HepG2 (cell line): Measurements from ENCODE around the gene CDT1. TPM values are rescaled to one million over a fixed set of nuclear protein-coding genes. Genes with fewer than 3 reads are reported as not detected.

ENCODE experiments used
- BCL3 ChIP-seq: sonication (generic); formaldehyde crosslinking; IDR thresholded peaks from 2 replicates; pipeline ENCODE4 v1.5.1; 2020; ENCODE audit warnings: mild to moderate bottlenecking, missing genetic modification reagents, moderate library complexity
- CCDC6 ChIP-seq: sonication (generic); formaldehyde crosslinking; IDR thresholded peaks from 2 replicates; pipeline ENCODE4 v1.8.1; 2022; ENCODE audit warnings: mild to moderate bottlenecking, missing genetic modification reagents, moderate library complexity
- DMTF1 ChIP-seq: sonication (generic); formaldehyde crosslinking; IDR thresholded peaks from 2 replicates; pipeline ENCODE4 v1.4.0; 2020; ENCODE audit warnings: mild to moderate bottlenecking, missing genetic modification reagents
- FOXO4 ChIP-seq: sonication (generic); formaldehyde crosslinking; conservative IDR thresholded peaks from 2 replicates; pipeline ENCODE4 v1.8.1; 2023; ENCODE audit warnings: missing genetic modification reagents
- HMGXB4 ChIP-seq, 2 experiments: sonication (generic) in 1 of 2; formaldehyde crosslinking in 1 of 2; IDR thresholded peaks; 2 replicates each; pipeline versions ENCODE4 v1.4.0 to v1.6.1; 2018 to 2020; ENCODE audit warnings: missing genetic modification reagents in 2 of 2, borderline replicate concordance in 1 of 2, low read depth in 1 of 2, mild to moderate bottlenecking in 1 of 2, missing biosample characterization in 1 of 2
- MAX ChIP-seq: IDR thresholded peaks from 2 replicates; pipeline ENCODE4 v1.6.1; 2012; ENCODE audit warnings: inconsistent platforms
- PPARG ChIP-seq: conservative IDR thresholded peaks from 2 replicates; pipeline ENCODE4 v1.6.1; 2016; ENCODE audit warnings: missing biosample characterization, missing genetic modification reagents
- RXRB ChIP-seq: IDR thresholded peaks from 2 replicates; pipeline ENCODE4 v1.6.1; 2016; ENCODE audit warnings: borderline replicate concordance, missing genetic modification reagents, missing compliant biosample characterization
- TFAP4 ChIP-seq: sonication (generic); IDR thresholded peaks from 2 replicates; pipeline ENCODE4 v1.6.1; 2016; ENCODE audit warnings: low read depth, borderline replicate concordance
- ZFY ChIP-seq: sonication (generic); formaldehyde crosslinking; IDR thresholded peaks from 2 replicates; pipeline ENCODE4 v1.4.0; 2020; ENCODE audit warnings: missing genetic modification reagents
- ZNF883 ChIP-seq: sonication (generic); formaldehyde crosslinking; IDR thresholded peaks from 2 replicates; pipeline ENCODE4 v1.5.1; 2020; ENCODE audit warnings: mild to moderate bottlenecking, missing genetic modification reagents; ENCODE audit errors: not compliant biosample characterization
- polyA plus RNA-seq, 8 experiments: library from polyadenylated mRNA; depleted of rRNA in 3 of 8; stranded (reverse) in 7 of 8; unstranded in 1 of 8; fragments of >200 nt; fragmentation: Illumina TruSeq in 4 of 8; extraction: Trizol in 4 of 8; gene quantifications; 2 replicates each; pipeline versions ENCODE4 v1.2.1 to v1.2.3, GENCODE V29; 2011 to 2016; ENCODE audit warnings: low read depth in 4 of 8, missing spikeins in 1 of 8, mixed read lengths in 1 of 8; ENCODE audit not compliant: insufficient read depth in 1 of 8
- total RNA-seq, 5 experiments: library from RNA; depleted of rRNA; stranded (reverse); fragments of >200 nt; fragmentation: Illumina TruSeq; extraction: Trizol; gene quantifications; 2 replicates each; pipeline ENCODE4 v1.2.3, GENCODE V29; 2016; ENCODE audit warnings: low read depth in 1 of 5
- TF ChIP-seq, protein P1 (sequence below): sonication (generic); formaldehyde crosslinking; IDR thresholded peaks from 2 replicates; pipeline ENCODE4 v1.5.1; 2020; ENCODE audit warnings: mild to moderate bottlenecking, missing genetic modification reagents, moderate library complexity

Gene CDT1
- total and polyA plus RNA-seq, 2 of the 13 experiments (the other 11 are each of a cell fraction or from before 2014, with no cell fraction given), result 23.1 to 23.8 TPM

GRCh38 chr16:88793251-88793954 is 10.2 kb upstream of the CDT1 start (continued):
- TF ChIP-seq, protein P1, sequence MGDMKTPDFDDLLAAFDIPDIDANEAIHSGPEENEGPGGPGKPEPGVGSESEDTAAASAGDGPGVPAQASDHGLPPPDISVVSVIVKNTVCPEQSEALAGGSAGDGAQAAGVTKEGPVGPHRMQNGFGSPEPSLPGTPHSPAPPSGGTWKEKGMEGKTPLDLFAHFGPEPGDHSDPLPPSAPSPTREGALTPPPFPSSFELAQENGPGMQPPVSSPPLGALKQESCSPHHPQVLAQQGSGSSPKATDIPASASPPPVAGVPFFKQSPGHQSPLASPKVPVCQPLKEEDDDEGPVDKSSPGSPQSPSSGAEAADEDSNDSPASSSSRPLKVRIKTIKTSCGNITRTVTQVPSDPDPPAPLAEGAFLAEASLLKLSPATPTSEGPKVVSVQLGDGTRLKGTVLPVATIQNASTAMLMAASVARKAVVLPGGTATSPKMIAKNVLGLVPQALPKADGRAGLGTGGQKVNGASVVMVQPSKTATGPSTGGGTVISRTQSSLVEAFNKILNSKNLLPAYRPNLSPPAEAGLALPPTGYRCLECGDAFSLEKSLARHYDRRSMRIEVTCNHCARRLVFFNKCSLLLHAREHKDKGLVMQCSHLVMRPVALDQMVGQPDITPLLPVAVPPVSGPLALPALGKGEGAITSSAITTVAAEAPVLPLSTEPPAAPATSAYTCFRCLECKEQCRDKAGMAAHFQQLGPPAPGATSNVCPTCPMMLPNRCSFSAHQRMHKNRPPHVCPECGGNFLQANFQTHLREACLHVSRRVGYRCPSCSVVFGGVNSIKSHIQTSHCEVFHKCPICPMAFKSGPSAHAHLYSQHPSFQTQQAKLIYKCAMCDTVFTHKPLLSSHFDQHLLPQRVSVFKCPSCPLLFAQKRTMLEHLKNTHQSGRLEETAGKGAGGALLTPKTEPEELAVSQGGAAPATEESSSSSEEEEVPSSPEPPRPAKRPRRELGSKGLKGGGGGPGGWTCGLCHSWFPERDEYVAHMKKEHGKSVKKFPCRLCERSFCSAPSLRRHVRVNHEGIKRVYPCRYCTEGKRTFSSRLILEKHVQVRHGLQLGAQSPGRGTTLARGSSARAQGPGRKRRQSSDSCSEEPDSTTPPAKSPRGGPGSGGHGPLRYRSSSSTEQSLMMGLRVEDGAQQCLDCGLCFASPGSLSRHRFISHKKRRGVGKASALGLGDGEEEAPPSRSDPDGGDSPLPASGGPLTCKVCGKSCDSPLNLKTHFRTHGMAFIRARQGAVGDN, result peak; percentile 76
- TF ChIP-seq ZNF883 (CRISPR knock-in tag) (no peak), BCL3 (CRISPR knock-in tag) (peak; percentile 43; the same call in 1 of the 2 replicates), ZFY (CRISPR knock-in tag) (peak; percentile 21; the same call in 1 of the 2 replicates), FOXO4 (CRISPR knock-in tag) (no peak), DMTF1 (CRISPR knock-in tag) (no peak), TFAP4 (peak; percentile 24; the same call in 1 of the 2 replicates), CCDC6 (CRISPR knock-in tag) (no peak; the same call in 1 of the 2 replicates), PPARG (0 out of 2 replicates have a peak, but pooled peaks have one; percentile 13), RXRB (CRISPR knock-in tag) (0 out of 2 replicates have a peak, but pooled peaks have one; percentile 29), HMGXB4 (CRISPR knock-in tag; IDR thresholded peaks at IDR 0.05; ENCODE audit: borderline replicate concordance in 1 of 2, low read depth in 1 of 2) (peak in 1 of 2 experiments; percentile 27; a peak in 1 of 4 replicates), MAX (peak; percentile 37)
